Measurements from ENCODE around the gene CNR1.

The CNR1 gene

DNA sequence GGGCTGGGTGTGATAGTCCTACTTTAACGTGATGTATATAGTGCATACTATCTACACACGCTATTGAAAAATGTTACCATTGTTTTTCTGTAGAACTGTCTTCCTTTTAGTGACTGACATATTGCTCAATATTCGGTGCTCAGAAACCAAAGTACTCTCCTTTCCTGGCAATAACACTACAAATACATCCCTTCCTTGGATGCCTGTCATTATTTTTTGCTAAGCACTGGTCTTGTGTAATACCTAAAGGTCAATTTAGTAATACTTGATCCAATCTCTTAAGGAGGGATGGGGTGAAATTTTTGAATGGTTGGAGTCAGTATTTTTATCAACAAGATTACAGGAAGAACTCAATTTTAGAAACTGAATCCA lies 23.9 kb downstream of the CNR1 start:
- Histone ChIP-seq H3K27ac (ENCODE audit: low read length) (no peak overlapping the region), H3K9me3 (ENCODE audit: insufficient read depth, low read depth, low read length) (no peaks in the 10 kb centered on the region), H3K27me3 (ENCODE audit: insufficient read depth, low read length) (no peaks in the 10 kb centered on the region), H3K4me1 (ENCODE audit: insufficient read depth, low read length) (peaks cover 16% of the 10 kb centered on the region; the same call in 1 of the 2 replicates), H3K9ac (ENCODE audit: low read depth, low read length) (no peak overlapping the region), H3K36me3 (ENCODE audit: insufficient read depth, low read depth, low read length) (no peaks in the 10 kb centered on the region), H3K4me3 (ENCODE audit: low read length) (no peak overlapping the region)

DNA sequence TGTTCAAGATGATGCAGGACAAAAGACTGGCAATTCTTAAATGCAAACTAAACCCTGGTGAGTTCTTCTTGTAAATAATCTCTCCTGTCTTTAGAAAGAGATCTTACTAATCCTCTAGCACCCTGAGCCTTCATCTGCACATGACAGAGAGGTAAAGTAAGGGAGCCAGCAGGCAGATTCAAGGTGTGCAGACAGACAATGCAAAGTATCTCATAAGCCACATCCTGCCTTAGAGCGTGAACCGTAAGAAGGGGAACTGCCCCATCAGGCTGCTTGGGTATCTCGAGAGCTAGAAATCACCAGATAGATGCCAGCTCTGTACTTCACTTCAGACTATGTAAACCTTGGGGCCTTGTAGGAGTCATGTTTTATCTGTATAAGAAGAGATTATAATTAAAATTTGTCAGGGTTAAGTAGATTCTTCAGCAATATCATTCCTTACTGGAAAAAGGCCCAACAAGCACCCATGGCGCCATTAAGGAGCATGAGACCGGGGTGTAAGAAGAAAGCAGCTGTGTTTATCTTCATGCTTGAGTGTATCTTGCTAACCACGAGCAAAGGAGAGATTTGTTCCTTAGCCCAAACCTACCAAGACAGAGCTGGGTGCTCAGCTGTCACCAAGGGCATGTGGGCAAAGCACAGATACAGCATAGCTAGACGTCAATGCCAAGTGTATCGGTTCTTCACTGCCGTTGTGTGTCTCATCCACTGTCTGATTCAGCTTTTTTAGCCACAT lies 24.4 kb downstream of the CNR1 start:
- H3K9me3 ChIP-seq (ENCODE audit: insufficient read depth, low read depth, low read length), result no peaks in the 10 kb centered on the region

DNA sequence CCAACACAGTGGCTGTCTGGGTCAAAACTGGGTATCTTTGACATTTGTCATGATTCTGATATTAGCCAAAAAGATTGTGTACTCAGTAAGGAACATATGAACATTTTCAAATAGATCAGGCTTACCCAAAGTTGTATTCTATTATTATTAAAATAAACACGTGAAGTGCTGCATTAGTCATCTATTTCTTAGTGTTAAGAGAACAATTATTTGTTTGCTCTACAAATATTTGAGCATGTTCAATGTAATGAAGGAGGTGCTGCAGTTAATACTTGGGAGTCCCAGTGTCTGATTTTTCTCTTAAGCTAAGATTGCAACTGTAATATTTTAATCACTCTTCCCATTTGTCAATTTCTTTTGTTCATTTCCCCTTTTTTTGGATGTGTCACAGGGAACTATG lies 28.2 kb downstream of the CNR1 start:
- Histone ChIP-seq H3K27me3 (ENCODE audit: insufficient read depth, low read length) (no peaks in the 10 kb centered on the region), H3K4me3 (ENCODE audit: low read length) (no peak overlapping the region), H3K27ac (ENCODE audit: low read length) (no peak overlapping the region), H3K36me3 (ENCODE audit: insufficient read depth, low read depth, low read length) (no peaks in the 10 kb centered on the region), H3K9ac (ENCODE audit: low read depth, low read length) (no peak overlapping the region), H3K4me1 (ENCODE audit: insufficient read depth, low read length) (peaks cover 16% of the 10 kb centered on the region; the same call in 1 of the 2 replicates), H3K9me3 (ENCODE audit: insufficient read depth, low read depth, low read length) (no peaks in the 10 kb centered on the region)

More for the DNA sequence above, 24.4 kb downstream of the CNR1 start:
- peaks cover 16% of the 10 kb centered on the region; the same call in 1 of the 2 replicates for H3K4me1 ChIP-seq (ENCODE audit: insufficient read depth, low read length)
- no peak overlapping the region for H3K4me3 ChIP-seq (ENCODE audit: low read length)
- H3K27ac ChIP-seq (ENCODE audit: low read length), result no peak overlapping the region
- H3K36me3 ChIP-seq (ENCODE audit: insufficient read depth, low read depth, low read length), result no peaks in the 10 kb centered on the region
- no peak overlapping the region for H3K9ac ChIP-seq (ENCODE audit: low read depth, low read length)
- no peaks in the 10 kb centered on the region for H3K27me3 ChIP-seq (ENCODE audit: insufficient read depth, low read length)

DNA sequence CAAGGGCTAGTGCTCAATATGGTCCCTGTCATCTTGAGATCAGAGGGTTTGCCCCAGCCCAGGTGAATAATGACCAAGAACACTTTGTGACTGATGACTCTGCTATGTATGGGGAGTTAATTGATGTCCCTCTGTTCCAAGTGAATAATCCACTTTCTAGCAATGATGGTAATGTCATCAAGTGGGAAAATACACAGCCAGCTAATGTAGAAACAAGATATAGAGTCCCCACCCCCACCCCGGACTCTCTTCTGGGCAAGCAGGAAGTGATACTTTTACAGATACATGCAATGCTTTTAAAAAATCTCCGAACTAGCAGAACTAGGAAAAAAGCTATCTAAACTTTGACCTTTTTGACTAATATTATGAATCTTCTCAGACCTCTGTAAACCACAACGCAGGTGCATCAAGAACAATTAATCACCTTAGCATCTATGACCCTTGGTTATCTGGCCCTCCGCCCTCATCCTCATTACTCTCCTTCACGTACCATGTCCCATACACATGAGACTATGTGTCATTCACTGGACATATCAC lies 30.5 kb downstream of the CNR1 start:
- no peaks in the 10 kb centered on the region for H3K9me3 ChIP-seq (ENCODE audit: insufficient read depth, low read depth, low read length)
- no peaks in the 10 kb centered on the region for H3K36me3 ChIP-seq (ENCODE audit: insufficient read depth, low read depth, low read length)
- H3K4me3 ChIP-seq (ENCODE audit: low read length), result no peak overlapping the region
- H3K27ac ChIP-seq (ENCODE audit: low read length), result no peak overlapping the region
- peaks cover 8% of the 10 kb centered on the region; the same call in 1 of the 2 replicates for H3K4me1 ChIP-seq (ENCODE audit: insufficient read depth, low read length)
- no peaks in the 10 kb centered on the region for H3K27me3 ChIP-seq (ENCODE audit: insufficient read depth, low read length)
- H3K9ac ChIP-seq (ENCODE audit: low read depth, low read length), result no peak overlapping the region

DNA sequence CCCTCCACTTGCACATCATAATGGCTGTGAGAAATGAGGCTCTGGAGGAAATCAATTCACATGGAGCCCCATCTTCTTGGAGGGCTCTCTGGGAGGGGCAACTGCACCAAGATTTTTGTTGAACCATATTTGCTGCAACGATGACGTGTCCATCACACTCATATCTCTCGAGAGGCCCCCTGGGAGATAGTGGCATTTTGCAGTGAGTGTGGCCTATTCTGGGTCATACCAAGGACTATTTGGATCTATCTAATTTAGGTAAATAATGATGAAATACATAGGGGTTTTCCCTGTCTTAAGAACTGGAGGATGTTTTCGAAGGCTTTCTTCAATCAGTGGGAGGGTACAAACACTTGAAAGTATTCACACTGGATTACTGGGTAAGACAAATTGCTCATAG lies 31.6 kb downstream of the CNR1 start:
- H3K27ac ChIP-seq (ENCODE audit: low read length), result no peak overlapping the region
- H3K27me3 ChIP-seq (ENCODE audit: insufficient read depth, low read length), result no peaks in the 10 kb centered on the region
- H3K36me3 ChIP-seq (ENCODE audit: insufficient read depth, low read depth, low read length), result no peaks in the 10 kb centered on the region
- H3K4me1 ChIP-seq (ENCODE audit: insufficient read depth, low read length), result no peaks in the 10 kb centered on the region
- no peaks in the 10 kb centered on the region for H3K9me3 ChIP-seq (ENCODE audit: insufficient read depth, low read depth, low read length)
- no peak overlapping the region for H3K9ac ChIP-seq (ENCODE audit: low read depth, low read length)
- no peak overlapping the region for H3K4me3 ChIP-seq (ENCODE audit: low read length)

DNA sequence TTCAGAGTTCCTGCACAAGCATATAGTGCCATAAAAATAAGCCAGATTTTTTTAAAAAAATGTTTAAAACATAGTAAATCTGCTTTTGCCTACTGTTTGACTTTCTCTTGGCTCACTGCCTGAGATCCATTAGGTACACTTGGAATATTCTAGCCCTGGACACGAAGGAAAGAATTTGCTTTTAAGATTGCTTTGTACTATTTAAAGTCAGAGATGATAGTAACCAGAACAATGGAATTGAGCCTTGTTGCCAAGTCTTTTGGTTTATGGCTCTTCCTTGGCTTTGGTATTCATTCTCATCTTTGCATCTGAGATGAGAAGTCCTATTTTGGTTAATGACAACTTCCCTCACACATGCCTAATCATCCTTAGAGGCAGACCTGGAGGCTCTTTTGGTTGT lies 32.4 kb downstream of the CNR1 start:
- H3K4me1 ChIP-seq (ENCODE audit: insufficient read depth, low read length), result peaks cover 3% of the 10 kb centered on the region; the same call in 1 of the 2 replicates
- H3K9ac ChIP-seq (ENCODE audit: low read depth, low read length), result no peak overlapping the region
- no peak overlapping the region for H3K27ac ChIP-seq (ENCODE audit: low read length)
- no peaks in the 10 kb centered on the region for H3K9me3 ChIP-seq (ENCODE audit: insufficient read depth, low read depth, low read length)
- no peaks in the 10 kb centered on the region for H3K36me3 ChIP-seq (ENCODE audit: insufficient read depth, low read depth, low read length)
- no peaks in the 10 kb centered on the region for H3K27me3 ChIP-seq (ENCODE audit: insufficient read depth, low read length)
- no peak overlapping the region for H3K4me3 ChIP-seq (ENCODE audit: low read length)

DNA sequence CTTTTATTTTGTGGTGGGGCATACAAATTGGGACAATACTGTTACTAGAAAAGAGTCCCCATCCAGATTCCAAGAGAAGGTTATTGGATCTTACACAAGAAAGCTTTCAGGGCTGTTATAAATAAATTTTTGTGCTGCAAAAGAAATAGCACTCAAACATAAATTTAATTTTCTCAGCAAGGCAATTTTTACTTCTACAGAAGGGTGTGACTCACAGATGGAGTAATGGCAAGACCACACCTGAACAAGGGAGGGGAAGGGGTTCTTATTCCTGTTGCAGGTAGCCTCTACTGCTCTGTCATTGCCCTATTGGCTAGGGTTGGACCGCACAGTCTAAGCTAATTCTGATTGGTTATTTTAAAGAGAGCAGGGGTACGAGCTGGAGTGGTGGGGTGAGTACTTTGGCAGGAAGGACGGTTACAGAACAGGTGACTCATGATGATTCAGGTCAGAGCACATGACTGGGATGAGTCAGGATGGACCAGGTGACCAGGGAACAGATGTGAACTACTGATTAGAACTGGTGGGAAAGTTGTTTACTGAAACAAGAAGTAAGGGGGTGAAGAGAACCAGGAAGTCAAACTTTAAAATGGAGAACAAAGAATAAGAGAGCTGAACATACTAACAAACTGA lies 41.1 kb downstream of the CNR1 start:
- H3K36me3 ChIP-seq (ENCODE audit: insufficient read depth, low read depth, low read length), result no peaks in the 10 kb centered on the region
- H3K27ac ChIP-seq (ENCODE audit: low read length), result no peak overlapping the region
- H3K4me3 ChIP-seq (ENCODE audit: low read length), result no peak overlapping the region
- peaks cover 18% of the 10 kb centered on the region; the same call in 1 of the 2 replicates for H3K9me3 ChIP-seq (ENCODE audit: insufficient read depth, low read depth, low read length)
- H3K4me1 ChIP-seq (ENCODE audit: insufficient read depth, low read length), result peaks cover 7% of the 10 kb centered on the region; the same call in 1 of the 2 replicates
- H3K27me3 ChIP-seq (ENCODE audit: insufficient read depth, low read length), result no peaks in the 10 kb centered on the region
- no peak overlapping the region for H3K9ac ChIP-seq (ENCODE audit: low read depth, low read length)

DNA sequence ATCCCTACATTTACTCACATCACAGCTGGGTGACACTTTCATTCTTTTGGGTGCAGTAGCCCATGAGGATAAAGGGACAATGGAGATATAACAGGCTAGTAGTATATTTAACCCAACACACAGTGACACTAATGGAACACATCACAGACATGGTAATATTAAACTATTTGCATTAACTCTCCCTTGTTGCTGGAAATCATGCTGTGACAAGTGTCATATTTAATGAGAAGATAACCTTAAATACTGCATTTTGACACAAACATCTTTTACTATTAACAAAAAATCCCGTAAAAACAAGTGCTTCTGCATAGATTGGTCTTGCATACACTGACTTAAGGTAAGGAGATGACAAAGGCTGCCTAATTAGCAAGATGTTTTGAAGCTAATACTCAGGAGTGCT lies 45.5 kb downstream of the CNR1 start:
- H3K36me3 ChIP-seq (ENCODE audit: insufficient read depth, low read depth, low read length), result no peaks in the 10 kb centered on the region
- H3K9me3 ChIP-seq (ENCODE audit: insufficient read depth, low read depth, low read length), result peaks cover 18% of the 10 kb centered on the region; the same call in 1 of the 2 replicates
- no peaks in the 10 kb centered on the region for H3K27me3 ChIP-seq (ENCODE audit: insufficient read depth, low read length)
- H3K27ac ChIP-seq (ENCODE audit: low read length), result no peak overlapping the region
- no peak overlapping the region for H3K9ac ChIP-seq (ENCODE audit: low read depth, low read length)
- H3K4me3 ChIP-seq (ENCODE audit: low read length), result no peak overlapping the region
- H3K4me1 ChIP-seq (ENCODE audit: insufficient read depth, low read length), result no peaks in the 10 kb centered on the region

DNA sequence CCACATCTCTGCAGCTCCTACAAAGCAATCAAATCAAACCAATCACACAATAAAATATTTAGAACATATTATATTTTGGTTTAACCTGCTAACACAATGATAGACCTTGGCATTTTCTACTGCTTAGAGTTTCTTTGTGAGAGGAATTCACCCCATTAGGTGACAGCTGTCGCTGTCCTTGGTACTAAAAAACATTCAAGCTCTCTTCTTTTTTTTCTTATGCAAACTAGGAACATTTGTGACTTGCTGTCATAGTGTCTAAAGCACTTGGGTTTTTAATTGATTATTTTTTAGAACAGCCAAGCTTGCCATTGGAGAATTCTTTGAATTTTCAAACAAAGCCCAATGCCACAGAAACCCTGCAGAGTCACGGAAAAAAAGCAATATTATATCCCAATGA lies 46.4 kb downstream of the CNR1 start:
- H3K4me3 ChIP-seq (ENCODE audit: low read length), result no peak overlapping the region
- H3K9ac ChIP-seq (ENCODE audit: low read depth, low read length), result no peak overlapping the region
- H3K27ac ChIP-seq (ENCODE audit: low read length), result no peak overlapping the region
- H3K4me1 ChIP-seq (ENCODE audit: insufficient read depth, low read length), result peaks cover 6% of the 10 kb centered on the region; the same call in 1 of the 2 replicates
- no peaks in the 10 kb centered on the region for H3K36me3 ChIP-seq (ENCODE audit: insufficient read depth, low read depth, low read length)
- H3K27me3 ChIP-seq (ENCODE audit: insufficient read depth, low read length), result no peaks in the 10 kb centered on the region
- peaks cover 10% of the 10 kb centered on the region; the same call in 1 of the 2 replicates for H3K9me3 ChIP-seq (ENCODE audit: insufficient read depth, low read depth, low read length)

DNA sequence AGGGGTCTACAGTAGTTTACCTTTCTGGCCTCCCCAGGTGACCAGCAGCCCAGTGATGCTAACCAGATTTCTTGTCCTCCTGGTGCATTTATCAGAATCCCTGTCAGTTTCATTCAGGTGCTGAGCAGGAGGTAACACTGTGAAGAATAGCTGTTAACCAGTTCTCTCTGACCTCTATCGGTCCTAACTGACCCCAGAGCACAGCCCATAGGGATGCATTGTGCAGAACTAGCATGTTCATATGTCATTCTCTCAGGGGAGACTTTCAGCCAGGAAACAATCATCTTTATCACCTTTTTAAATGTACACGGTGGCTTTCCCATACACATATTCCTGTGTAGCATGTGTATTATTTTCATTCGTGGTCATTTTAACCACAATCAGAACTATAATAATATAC lies 49.9 kb downstream of the CNR1 start:
- H3K9me3 ChIP-seq (ENCODE audit: insufficient read depth, low read depth, low read length), result no peaks in the 10 kb centered on the region
- no peak overlapping the region for H3K27ac ChIP-seq (ENCODE audit: low read length)
- H3K36me3 ChIP-seq (ENCODE audit: insufficient read depth, low read depth, low read length), result no peaks in the 10 kb centered on the region
- H3K4me3 ChIP-seq (ENCODE audit: low read length), result no peak overlapping the region
- peaks cover 6% of the 10 kb centered on the region; the same call in 1 of the 2 replicates for H3K4me1 ChIP-seq (ENCODE audit: insufficient read depth, low read length)
- no peaks in the 10 kb centered on the region for H3K27me3 ChIP-seq (ENCODE audit: insufficient read depth, low read length)
- H3K9ac ChIP-seq (ENCODE audit: low read depth, low read length), result no peak overlapping the region

DNA sequence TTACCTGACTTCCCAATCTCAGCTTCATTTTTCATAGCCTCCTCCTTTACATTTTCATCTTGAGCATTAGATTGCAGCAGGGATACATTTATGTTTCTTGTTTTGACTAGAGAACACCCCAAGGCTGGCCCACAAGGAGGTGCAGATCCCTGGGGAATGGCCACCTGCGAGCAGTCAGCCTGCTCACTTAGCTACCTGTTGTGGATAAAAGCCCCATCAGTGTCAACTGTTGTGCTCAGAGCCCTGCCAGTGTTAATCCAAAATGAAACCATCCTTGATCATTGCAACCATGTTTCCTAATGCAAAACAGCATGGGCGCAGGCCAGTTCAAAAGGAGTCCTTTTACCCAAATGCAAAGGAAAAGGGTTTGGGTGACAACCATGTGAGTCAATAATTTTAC lies 50.8 kb downstream of the CNR1 start:
- Histone ChIP-seq H3K9ac (ENCODE audit: low read depth, low read length) (no peak overlapping the region), H3K4me3 (ENCODE audit: low read length) (no peak overlapping the region), H3K9me3 (ENCODE audit: insufficient read depth, low read depth, low read length) (no peaks in the 10 kb centered on the region), H3K27ac (ENCODE audit: low read length) (no peak overlapping the region), H3K36me3 (ENCODE audit: insufficient read depth, low read depth, low read length) (no peaks in the 10 kb centered on the region), H3K4me1 (ENCODE audit: insufficient read depth, low read length) (peaks cover 6% of the 10 kb centered on the region; the same call in 1 of the 2 replicates), H3K27me3 (ENCODE audit: insufficient read depth, low read length) (no peaks in the 10 kb centered on the region)

DNA sequence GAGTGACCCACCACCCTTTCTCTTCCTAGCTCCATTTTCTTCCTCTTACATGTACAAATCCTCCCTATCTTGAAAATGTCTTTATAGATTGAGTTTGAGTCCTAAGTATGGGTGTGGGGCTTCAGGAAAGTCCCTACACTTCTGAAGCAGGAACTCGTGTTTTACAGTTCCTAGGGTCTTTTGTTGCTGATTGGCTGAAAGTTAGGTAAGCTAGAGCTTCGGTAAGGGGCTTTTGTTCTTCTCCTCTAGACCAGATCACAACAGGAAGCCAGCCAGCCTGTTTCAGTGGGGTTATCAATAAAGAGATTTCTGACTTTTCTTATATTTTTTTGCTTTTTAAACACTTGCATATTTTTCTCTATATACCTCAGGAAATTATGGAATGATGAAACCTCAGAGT lies 51.3 kb downstream of the CNR1 start:
- no peak overlapping the region for H3K4me3 ChIP-seq (ENCODE audit: low read length)
- no peaks in the 10 kb centered on the region for H3K27me3 ChIP-seq (ENCODE audit: insufficient read depth, low read length)
- peaks cover 6% of the 10 kb centered on the region; the same call in 1 of the 2 replicates for H3K4me1 ChIP-seq (ENCODE audit: insufficient read depth, low read length)
- H3K9me3 ChIP-seq (ENCODE audit: insufficient read depth, low read depth, low read length), result no peaks in the 10 kb centered on the region
- no peak overlapping the region for H3K9ac ChIP-seq (ENCODE audit: low read depth, low read length)
- H3K27ac ChIP-seq (ENCODE audit: low read length), result no peak overlapping the region
- no peaks in the 10 kb centered on the region for H3K36me3 ChIP-seq (ENCODE audit: insufficient read depth, low read depth, low read length)
